Uterus (tissue), 2 donors: ENCODE measurements around the gene PRSS21.

Experiments used
- POLR2A ChIP-seq, 2 donors: fragments of 450-650 bp; IDR thresholded peaks; one replicate each; pipeline ENCODE4 v1.6.1; 2016; ENCODE audit warnings: antibody characterized with exemption in 2 of 2, mild to moderate bottlenecking in 1 of 2, moderate library complexity in 1 of 2
- TF ChIP-seq, protein P1 (sequence below), 4 experiments: fragments of 200-600 bp in 2 of 4; fragments of 450-650 bp in 2 of 4; sonication (generic) in 2 of 4; IDR thresholded peaks; one replicate each; pipeline ENCODE4 v1.5.1; 2016 to 2019; ENCODE audit warnings: antibody characterized with exemption in 4 of 4, mild to moderate bottlenecking in 2 of 4, moderate library complexity in 1 of 4

DNA sequence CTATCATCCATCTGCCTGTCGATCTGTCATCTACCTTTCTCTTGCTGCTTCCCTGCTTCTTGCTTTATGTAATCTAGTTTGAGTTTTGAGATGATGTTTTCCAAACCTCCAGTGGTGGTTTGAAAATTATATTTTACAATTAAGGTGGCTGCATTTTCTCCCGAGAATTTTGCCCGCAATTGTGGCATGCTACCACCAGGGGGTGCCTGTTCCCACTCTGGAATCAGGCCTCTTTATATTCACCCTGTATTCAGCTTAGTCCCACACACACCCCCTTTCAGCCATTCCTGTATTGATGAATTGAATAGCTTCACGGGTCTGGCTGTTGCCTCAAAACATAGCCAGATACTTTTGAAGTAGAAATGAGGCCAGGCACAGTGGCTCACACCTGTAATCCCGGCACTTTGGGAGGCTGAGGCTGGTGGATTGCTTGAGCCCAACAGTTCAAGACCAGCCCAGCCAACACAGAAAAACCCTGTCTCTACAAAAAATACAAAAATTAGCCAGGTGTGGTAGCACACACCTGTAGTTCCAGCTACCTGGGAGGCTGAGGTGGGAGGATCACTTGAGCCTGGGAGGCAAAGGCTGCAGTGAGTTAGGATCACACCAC is 37.8 kb downstream of the PRSS21 start:
- TF ChIP-seq, protein P1, sequence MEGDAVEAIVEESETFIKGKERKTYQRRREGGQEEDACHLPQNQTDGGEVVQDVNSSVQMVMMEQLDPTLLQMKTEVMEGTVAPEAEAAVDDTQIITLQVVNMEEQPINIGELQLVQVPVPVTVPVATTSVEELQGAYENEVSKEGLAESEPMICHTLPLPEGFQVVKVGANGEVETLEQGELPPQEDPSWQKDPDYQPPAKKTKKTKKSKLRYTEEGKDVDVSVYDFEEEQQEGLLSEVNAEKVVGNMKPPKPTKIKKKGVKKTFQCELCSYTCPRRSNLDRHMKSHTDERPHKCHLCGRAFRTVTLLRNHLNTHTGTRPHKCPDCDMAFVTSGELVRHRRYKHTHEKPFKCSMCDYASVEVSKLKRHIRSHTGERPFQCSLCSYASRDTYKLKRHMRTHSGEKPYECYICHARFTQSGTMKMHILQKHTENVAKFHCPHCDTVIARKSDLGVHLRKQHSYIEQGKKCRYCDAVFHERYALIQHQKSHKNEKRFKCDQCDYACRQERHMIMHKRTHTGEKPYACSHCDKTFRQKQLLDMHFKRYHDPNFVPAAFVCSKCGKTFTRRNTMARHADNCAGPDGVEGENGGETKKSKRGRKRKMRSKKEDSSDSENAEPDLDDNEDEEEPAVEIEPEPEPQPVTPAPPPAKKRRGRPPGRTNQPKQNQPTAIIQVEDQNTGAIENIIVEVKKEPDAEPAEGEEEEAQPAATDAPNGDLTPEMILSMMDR (IDR thresholded peaks at IDR 0.05) = no peak
- no peak for TF ChIP-seq POLR2A (IDR thresholded peaks at IDR 0.05)
